Choroid plexus epithelial cell (primary cell): ENCODE data around the gene ERI3.

Experiments used
- DNase-seq: peaks from one replicate; pipeline ENCODE4 v3.0.0-alpha.2; 2010; ENCODE audit warnings: low read depth
- H3K4me3 ChIP-seq: 2 replicates; pipeline ENCODE4 v1.5.1; 2011; ENCODE audit warnings: low read depth, mild to moderate bottlenecking, control low read depth, low read length, moderate library complexity
- CTCF ChIP-seq: conservative IDR thresholded peaks from 2 replicates; pipeline ENCODE4 v1.5.1; 2011; ENCODE audit warnings: low read depth, mild to moderate bottlenecking, control low read depth, inconsistent platforms, low read length, moderate library complexity

The ERI3 gene

GRCh38 chr1:44338136-44338535 lies 16.9 kb downstream of the ERI3 start:
- no peak for TF ChIP-seq CTCF
- DNase-seq, result no peak
- H3K4me3 ChIP-seq, result no peak overlapping the region

GRCh38 chr1:44336668-44337067 lies 18.4 kb downstream of the ERI3 start:
- no peak for DNase-seq
- no peak for TF ChIP-seq CTCF
- no peak overlapping the region for H3K4me3 ChIP-seq

- DNase-seq, result no peak
- no peak for TF ChIP-seq CTCF
- H3K4me3 ChIP-seq, result no peak overlapping the region
Measured at GRCh38 chr1:44334968-44335367, 20.1 kb downstream of the ERI3 start.

GRCh38 chr1:44333376-44333775 lies 21.7 kb downstream of the ERI3 start:
- no peak for TF ChIP-seq CTCF
- DNase-seq, result no peak
- H3K4me3 ChIP-seq, result no peak overlapping the region

GRCh38 chr1:44332505-44332904 lies 22.6 kb downstream of the ERI3 start:
- no peak for DNase-seq
- no peak for TF ChIP-seq CTCF

GRCh38 chr1:44330935-44331334 lies 24.1 kb downstream of the ERI3 start:
- H3K4me3 ChIP-seq, result no peak overlapping the region
- no peak for DNase-seq
- TF ChIP-seq CTCF, result no peak

More at GRCh38 chr1:44332505-44332904, 22.6 kb downstream of the ERI3 start:
- H3K4me3 ChIP-seq, result no peak overlapping the region

- TF ChIP-seq CTCF, result no peak
- DNase-seq, result no peak
- H3K4me3 ChIP-seq, result no peak overlapping the region
Measured at GRCh38 chr1:44328671-44329416, 26.2 kb downstream of the ERI3 start.
